HG03135 (cell line): Measurements from ENCODE around the gene KRTAP26-1.

Experiments used
- ATAC-seq: cut with Tn5 transposase; IDR thresholded peaks from one replicate; pipeline ENCODE4 v1.9.1; 2021; ENCODE audit warnings: mild to moderate bottlenecking, moderate library complexity; ENCODE audit not compliant: unreplicated experiment

KRTAP26-1 gene

GRCh38 chr21:30271611-30272010 lies 48.5 kb downstream of the KRTAP26-1 start:
- no peak for ATAC-seq

GRCh38 chr21:30271156-30271555 lies 49.0 kb downstream of the KRTAP26-1 start:
- ATAC-seq, result no peak

DNA sequence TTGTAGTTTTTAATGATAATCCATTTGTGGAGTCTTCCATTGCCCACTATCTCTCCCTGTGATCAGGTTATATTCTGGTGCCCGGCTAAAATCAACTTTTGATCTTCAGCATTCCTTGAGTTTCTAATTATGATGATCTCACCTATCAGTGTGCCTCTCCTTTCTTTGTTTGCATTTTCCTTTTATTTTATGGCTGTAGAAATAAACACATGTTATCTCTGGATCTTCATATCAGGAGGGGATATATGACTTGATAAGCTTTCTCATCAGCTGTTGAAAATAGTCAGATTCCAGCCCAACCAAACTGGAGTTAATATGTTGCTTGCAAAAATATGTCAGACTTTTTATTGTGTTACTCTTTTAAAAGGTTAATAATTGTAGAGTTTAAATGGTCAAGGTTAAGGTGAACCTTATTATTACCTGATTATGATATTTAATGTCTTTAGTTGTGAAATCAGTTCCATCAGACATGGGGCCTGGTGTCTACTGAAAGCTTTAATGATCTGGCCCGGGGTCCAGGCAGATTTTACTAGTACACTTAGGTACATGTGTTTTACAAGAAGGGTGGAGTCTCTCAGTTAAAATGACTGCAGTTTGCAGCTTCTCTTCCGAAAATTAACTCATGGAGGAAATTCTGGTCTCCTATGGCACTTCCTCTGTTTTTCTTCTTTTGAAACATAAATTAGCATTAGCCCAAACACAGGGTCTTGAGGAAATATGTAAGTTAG lies 50.1 kb downstream of the KRTAP26-1 start:
- ATAC-seq, result no peak
